GM18858 (cell line): ENCODE measurements around the gene TSPAN32.
"Not testable (repeated sequence)": the region's sequence is repeated elsewhere in the genome, so short reads cannot be mapped to it uniquely, and the experiment has no call there.

Experiments used
- ATAC-seq: cut with Tn5 transposase; IDR thresholded peaks from one replicate; pipeline ENCODE4 v1.9.1; 2021; ENCODE audit not compliant: unreplicated experiment

TSPAN32 gene

GRCh38 chr11:2332569-2332968, 30.8 kb downstream of the TSPAN32 start:
- not testable (repeated sequence) for ATAC-seq

- not testable (repeated sequence) for ATAC-seq
Observed at GRCh38 chr11:2333486-2334205, 31.8 kb downstream of the TSPAN32 start.

DNA sequence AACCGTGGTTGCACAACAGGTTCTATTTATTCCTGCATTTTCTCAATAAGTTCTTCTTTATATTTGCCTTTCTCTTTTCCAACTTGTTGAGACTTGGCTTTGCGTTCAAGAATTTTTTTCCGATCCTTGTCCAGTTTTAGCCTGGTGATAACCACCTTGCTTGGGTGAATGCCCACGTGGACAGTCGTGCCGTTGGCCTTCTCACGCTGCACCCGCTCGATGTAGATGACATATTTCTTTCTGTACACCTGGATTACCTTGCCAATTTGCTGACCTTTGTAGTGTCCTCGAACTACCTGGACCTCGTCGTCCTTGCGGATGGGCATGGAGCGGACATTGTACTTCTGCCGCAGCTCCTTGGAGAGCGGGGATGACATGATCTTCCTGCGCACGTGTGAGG, 33.5 kb downstream of the TSPAN32 start:
- ATAC-seq: not testable (repeated sequence)

GRCh38 chr11:2338760-2339159, 36.9 kb downstream of the TSPAN32 start:
- ATAC-seq: not testable (repeated sequence)

DNA sequence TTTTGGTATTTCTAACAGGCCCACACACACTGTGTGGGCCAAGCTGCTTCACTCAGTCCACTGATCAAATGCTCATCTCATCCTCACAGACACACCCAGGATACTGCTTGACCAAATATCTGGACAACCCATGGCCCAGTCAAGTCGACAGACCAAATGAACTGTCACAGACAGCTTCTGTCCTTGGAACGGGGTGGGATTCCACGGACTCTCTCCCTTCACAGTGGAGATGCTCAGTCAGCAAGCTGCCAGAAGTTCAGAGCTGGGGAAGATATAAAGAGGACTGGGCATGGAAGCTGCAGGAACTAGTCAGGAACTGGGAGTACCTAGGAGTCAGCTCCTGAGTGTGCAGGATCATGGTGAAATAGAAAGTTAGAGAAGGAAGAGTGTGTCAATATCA, 40.7 kb downstream of the TSPAN32 start:
- ATAC-seq: no peak

GRCh38 chr11:2342981-2343380, 41.2 kb downstream of the TSPAN32 start:
- ATAC-seq: no peak

DNA sequence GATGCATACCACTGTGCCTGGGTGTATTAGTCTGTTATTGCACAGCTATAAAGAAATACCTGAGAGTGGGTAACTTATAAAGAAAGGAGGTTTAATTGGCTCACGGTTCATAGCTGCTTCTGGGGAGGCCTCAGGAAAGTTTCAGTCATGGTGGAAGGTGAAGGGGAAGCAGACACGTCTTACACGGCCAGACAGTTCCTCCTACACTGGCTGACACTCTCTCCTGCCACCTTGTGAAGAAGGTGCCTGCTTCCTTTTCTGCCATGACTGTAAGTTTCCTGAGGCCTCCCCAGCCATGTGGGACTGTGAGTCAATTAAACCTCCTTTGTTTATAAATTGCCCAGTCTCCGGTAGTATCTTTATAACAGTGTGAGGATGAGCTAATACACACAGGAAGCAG, 41.7 kb downstream of the TSPAN32 start:
- no peak for ATAC-seq

- no peak for ATAC-seq
Observed at GRCh38 chr11:2345050-2345449, 43.2 kb downstream of the TSPAN32 start.

GRCh38 chr11:2346014-2346413, 44.2 kb downstream of the TSPAN32 start:
- ATAC-seq: no peak

- no peak for ATAC-seq
Observed at GRCh38 chr11:2346586-2347307, 44.9 kb downstream of the TSPAN32 start.

GRCh38 chr11:2347308-2347830, 45.6 kb downstream of the TSPAN32 start:
- no peak for ATAC-seq

DNA sequence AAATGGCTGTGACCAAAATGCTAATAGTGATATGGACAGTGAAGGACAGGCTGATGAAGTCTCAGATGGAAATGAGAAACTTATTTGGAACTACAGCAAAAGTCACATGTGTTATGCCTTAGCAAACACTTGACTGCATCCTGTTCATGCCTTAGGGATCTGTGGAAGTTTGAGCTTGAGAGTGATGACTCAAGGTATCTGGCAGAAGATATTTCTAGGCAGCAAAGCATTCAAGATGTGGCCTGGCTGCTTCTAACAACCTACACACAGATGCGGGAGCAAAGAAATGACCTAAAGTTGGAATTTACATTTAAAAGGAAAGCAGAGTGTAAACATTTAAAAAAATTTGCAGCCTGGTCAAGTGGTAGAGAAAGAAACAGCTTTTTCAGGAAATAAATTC, 47.2 kb downstream of the TSPAN32 start:
- ATAC-seq: no peak

GRCh38 chr11:2351701-2352100, 49.9 kb downstream of the TSPAN32 start:
- no peak for ATAC-seq

GRCh38 chr11:2352420-2352819, 50.6 kb downstream of the TSPAN32 start:
- ATAC-seq: no peak

GRCh38 chr11:2355000-2355644, 53.3 kb downstream of the TSPAN32 start:
- no peak for ATAC-seq

DNA sequence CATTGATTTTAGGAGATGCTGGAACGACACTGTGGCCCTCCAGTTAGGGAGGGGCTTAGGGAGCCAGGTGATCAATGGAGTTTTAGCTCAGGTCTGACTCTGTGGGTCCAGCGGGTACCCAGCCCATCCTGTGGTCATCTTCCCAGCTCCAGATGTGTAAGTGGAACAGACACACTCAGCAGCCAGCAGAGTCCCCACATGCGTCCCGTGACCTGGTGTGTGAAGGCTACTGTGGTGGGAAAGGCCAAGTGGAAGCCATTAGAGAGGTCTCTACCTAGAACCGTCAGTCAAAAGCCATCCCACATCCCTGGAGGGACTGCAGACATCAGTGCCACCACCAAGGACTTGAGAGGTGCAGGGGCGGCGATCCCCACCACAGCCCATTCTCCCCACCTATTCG, 55.4 kb downstream of the TSPAN32 start:
- ATAC-seq: no peak

- not testable (repeated sequence) for ATAC-seq
Observed at GRCh38 chr11:2357651-2358050, 55.8 kb downstream of the TSPAN32 start.

GRCh38 chr11:2358754-2359442, 57.1 kb downstream of the TSPAN32 start:
- ATAC-seq: no peak

DNA sequence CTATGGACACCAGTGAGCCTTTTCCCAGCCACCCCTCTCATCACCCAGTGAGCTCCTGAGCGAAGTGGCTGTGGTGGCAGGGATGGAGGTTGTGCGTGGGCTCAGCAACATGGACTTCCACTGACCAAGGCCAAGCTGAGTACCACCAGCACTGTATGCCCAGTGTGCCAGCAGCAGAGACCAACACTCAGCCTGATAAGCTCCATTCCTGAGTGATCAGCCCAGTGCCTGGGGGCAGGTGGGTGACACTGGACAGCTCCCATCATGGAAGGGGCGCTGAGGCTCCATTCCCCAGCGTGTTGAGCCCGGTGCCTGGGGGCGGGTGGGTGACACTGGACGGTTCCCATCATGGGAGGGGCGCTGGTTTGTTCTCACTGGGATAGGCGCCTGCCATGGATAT, 57.7 kb downstream of the TSPAN32 start:
- ATAC-seq: no peak

DNA sequence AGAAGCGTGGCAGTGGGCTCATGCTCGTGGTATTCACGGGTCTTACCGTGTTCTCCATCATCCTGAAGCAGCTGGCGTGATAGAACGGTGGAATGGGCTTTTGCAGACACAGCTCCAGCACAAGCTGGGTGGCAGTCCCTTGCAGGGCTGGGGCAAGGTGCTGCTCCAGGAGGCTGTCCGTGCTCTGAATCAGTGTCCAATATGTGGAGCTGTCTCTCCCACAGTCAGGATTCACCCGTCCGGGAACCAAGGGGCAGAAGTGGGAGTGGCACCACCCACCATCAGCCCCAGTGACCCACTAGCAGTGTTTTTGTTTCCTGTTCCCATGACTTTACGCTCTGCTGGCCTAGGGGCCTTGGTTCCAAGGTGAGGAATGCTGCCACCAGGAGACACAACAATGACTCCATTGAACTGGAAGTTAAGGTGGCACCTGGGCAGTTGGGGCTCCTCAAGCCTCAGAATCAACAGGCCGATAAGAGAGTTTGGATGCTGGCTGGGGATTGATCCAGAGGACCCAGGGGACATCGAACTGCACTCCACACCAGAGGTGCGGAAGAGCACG, 58.3 kb downstream of the TSPAN32 start:
- no peak for ATAC-seq

DNA sequence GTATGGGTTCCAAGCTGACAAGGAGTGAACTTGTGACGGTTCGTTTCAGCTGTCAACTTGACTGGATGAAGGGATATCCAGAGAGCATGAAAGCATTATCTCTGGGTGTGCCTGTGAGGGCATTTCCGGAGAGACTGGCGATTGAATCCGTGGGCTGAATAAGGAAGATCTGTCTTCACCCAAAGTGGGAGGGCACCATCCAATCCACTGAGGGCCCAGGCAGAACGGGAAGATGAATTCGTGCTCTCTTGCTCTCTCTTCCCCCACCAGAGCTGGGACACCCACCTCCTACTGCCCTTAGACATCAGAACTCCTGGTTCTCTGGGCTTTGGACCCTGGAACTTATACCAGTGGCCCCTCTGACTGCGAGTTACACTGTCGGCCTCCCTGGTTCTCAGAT, 59.8 kb downstream of the TSPAN32 start:
- no peak for ATAC-seq
